Measurements from ENCODE around the gene MATN4.

DNA sequence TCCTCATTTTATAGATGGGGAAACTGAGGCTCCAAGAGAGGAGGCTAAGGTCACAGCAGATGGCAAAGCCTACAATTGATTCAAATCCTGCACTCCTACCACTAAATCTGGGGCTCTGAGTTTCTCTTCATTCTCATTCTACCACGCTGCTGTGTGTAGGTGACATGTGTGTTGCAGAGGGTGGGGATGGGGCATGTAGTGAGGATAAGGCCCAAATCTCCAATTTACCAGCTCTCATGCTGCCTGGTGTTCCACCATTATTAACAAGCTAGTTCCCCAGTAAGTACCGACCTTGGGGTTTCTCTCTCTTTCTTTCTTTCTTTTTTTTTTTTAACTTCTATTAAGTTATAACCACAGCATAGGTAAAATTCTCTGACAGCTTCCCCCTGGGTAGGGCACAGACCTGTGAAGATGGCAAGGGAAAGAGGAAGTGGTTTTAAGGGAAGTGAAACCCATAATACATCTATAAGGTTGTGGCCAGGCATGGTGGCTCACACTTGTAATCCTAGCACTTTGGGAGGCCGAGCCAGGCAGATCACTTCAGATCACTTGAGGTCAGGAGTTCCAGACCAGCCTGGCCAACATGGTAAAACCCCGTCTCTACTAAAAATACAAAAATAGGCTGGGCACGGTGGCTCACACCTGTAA, 13.0 kb upstream of the MATN4 start:
- no peak for TF ChIP-seq POLR2A (IDR thresholded peaks at IDR 0.05)
- no peak for TF ChIP-seq CTCF (IDR thresholded peaks at IDR 0.05)
